Uterus (tissue), 4 donors: ENCODE measurements around the gene VWC2. TPM values are rescaled to one million over a fixed set of nuclear protein-coding genes. Genes with fewer than 3 reads are reported as not detected.

Source experiments
- DNase-seq, 2 donors: peaks; one replicate each; pipeline ENCODE4 v3.0.0-alpha.2; 2019 to 2020
- H3K27ac ChIP-seq, 2 donors: fragments of 200-600 bp; sonication (generic); 1 replicate in 1 of 2; 2 replicates in 1 of 2; pipeline ENCODE4 v1.5.1; 2016 to 2018
- H3K27me3 ChIP-seq, 2 donors: fragments of 200-600 bp; sonication (generic); one replicate each; pipeline ENCODE4 v1.5.1; 2018 to 2019; ENCODE audit warnings: control low read depth in 1 of 2
- H3K36me3 ChIP-seq, 2 donors: fragments of 200-600 bp; sonication (generic); one replicate each; pipeline ENCODE4 v1.5.1; 2019; ENCODE audit warnings: control low read depth in 1 of 2
- H3K4me1 ChIP-seq, 2 donors: fragments of 200-600 bp; sonication (generic); one replicate each; pipeline ENCODE4 v1.5.1; 2018 to 2019; ENCODE audit warnings: control low read depth in 1 of 2
- H3K4me3 ChIP-seq, 2 donors: fragments of 200-600 bp; sonication (generic); 1 replicate in 1 of 2; 2 replicates in 1 of 2; pipeline ENCODE4 v1.5.1; 2018 to 2019; ENCODE audit warnings: mild to moderate bottlenecking in 1 of 2
- H3K9me3 ChIP-seq, 2 donors: fragments of 200-600 bp; sonication (generic); one replicate each; pipeline ENCODE4 v1.5.1; 2019; ENCODE audit warnings: control low read depth in 1 of 2
- POLR2A ChIP-seq, 2 donors: fragments of 450-650 bp; IDR thresholded peaks; one replicate each; pipeline ENCODE4 v1.6.1; 2016; ENCODE audit warnings: antibody characterized with exemption in 2 of 2, mild to moderate bottlenecking in 1 of 2, moderate library complexity in 1 of 2
- intact Hi-C: fragments of 100-400 bp; cut with DNase I; formaldehyde crosslinking; loops from one replicate; pipeline ENCODE4 v1.15.1; 2023; ENCODE audit warnings: low total_unique reads
- total RNA-seq, 4 donors: library from RNA; depleted of rRNA in 3 of 4; stranded (reverse); fragments of >200 nt in 3 of 4; gene quantifications; one replicate each; pipeline versions ENCODE4 v1.1.0 to v1.2.4, GENCODE V29; 2014 to 2023
- TF ChIP-seq, protein P1 (sequence below), 4 experiments: fragments of 200-600 bp in 2 of 4; fragments of 450-650 bp in 2 of 4; sonication (generic) in 2 of 4; IDR thresholded peaks; one replicate each; pipeline ENCODE4 v1.5.1; 2016 to 2019; ENCODE audit warnings: antibody characterized with exemption in 4 of 4, mild to moderate bottlenecking in 2 of 4, moderate library complexity in 1 of 4
- donor health status: DM: yes; HTN: yes; CAD: no.

The VWC2 gene
- total RNA-seq, 4 donors from 2014 or later = under 0.01 to 1.9 (median 0.91) TPM; not detected in 1

DNA sequence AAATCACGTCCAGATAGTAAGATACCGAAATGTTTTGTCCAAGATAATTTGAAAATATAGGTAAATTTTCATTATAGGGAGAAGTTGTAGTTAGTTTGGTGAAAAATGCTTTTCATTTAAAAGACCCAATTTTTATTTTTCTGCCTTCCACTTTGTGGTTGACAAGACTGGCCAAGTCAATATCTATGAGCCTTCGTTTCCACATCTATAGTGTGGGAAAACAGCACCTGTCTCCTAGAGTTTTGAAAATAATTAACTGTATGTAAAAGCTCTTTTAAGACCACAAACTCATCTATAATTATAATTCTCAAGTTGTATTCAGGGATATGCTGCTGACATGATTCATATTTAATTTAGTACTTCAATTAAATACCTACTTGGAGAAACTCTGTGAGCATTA is 102.8 kb downstream of the VWC2 start:
- intact Hi-C loops = no loop called here
- Histone ChIP-seq H3K27ac (no peak overlapping the region), H3K4me3 (no peak overlapping the region), H3K9me3 (no peaks in the 10 kb centered on the region), H3K27me3 (no peaks in the 10 kb centered on the region), H3K36me3 (no peaks in the 10 kb centered on the region), H3K4me1 (no peaks in the 10 kb centered on the region)
- TF ChIP-seq, protein P1, sequence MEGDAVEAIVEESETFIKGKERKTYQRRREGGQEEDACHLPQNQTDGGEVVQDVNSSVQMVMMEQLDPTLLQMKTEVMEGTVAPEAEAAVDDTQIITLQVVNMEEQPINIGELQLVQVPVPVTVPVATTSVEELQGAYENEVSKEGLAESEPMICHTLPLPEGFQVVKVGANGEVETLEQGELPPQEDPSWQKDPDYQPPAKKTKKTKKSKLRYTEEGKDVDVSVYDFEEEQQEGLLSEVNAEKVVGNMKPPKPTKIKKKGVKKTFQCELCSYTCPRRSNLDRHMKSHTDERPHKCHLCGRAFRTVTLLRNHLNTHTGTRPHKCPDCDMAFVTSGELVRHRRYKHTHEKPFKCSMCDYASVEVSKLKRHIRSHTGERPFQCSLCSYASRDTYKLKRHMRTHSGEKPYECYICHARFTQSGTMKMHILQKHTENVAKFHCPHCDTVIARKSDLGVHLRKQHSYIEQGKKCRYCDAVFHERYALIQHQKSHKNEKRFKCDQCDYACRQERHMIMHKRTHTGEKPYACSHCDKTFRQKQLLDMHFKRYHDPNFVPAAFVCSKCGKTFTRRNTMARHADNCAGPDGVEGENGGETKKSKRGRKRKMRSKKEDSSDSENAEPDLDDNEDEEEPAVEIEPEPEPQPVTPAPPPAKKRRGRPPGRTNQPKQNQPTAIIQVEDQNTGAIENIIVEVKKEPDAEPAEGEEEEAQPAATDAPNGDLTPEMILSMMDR (IDR thresholded peaks at IDR 0.05) = no peak
- no peak for TF ChIP-seq POLR2A (IDR thresholded peaks at IDR 0.05)
- DNase-seq = no peak

DNA sequence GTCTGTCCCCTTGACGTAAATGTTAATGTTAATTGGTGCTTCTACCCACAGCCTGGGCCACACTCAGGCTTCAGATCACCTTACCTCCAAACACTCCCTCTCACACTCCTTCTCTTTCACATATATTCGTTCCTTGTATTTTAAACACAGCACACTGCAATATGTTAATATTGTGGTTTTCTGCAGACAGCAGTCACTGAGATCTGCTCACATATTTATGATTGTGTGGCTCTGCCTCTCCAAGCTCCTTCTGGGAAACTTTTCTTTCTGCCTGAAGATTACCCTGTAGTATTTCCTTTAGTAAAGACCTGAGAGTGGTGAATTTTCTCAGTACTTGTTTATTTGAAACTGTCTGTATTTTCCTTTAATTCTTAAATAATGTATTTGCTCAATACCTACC is 104.7 kb downstream of the VWC2 start:
- no peaks in the 10 kb centered on the region for H3K9me3 ChIP-seq
- no peaks in the 10 kb centered on the region for H3K27me3 ChIP-seq
- H3K27ac ChIP-seq = no peak overlapping the region
- no peaks in the 10 kb centered on the region for H3K36me3 ChIP-seq
- no peak for TF ChIP-seq POLR2A (IDR thresholded peaks at IDR 0.05)
- TF ChIP-seq, protein P1 (IDR thresholded peaks at IDR 0.05) = no peak
- no peak for DNase-seq
- H3K4me1 ChIP-seq = no peaks in the 10 kb centered on the region
- no peak overlapping the region for H3K4me3 ChIP-seq
- intact Hi-C loops = no loop called here

DNA sequence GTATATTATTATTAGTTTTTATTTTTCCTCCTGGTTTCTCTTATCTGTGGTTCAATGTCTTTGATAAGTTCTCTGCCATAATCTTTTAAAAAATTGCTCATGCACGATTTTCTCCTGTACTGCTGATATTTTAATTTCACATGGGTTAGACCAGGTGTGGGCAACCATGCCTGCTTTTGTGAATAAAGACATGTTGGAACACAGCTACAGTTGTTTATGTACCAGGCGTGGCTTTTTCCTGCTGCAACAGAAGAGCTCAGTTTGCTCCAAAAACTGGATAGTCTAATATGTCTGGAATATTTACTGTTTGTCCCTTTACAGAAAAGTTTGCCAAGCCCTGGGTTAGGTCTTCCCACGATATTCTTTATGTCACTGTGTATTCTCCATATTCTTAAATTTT is 105.2 kb downstream of the VWC2 start:
- no peaks in the 10 kb centered on the region for H3K9me3 ChIP-seq
- no peak for DNase-seq
- no peak overlapping the region for H3K27ac ChIP-seq
- TF ChIP-seq POLR2A (IDR thresholded peaks at IDR 0.05) = no peak
- TF ChIP-seq, protein P1 (IDR thresholded peaks at IDR 0.05) = no peak
- H3K4me3 ChIP-seq = no peak overlapping the region
- no peaks in the 10 kb centered on the region for H3K4me1 ChIP-seq
- H3K36me3 ChIP-seq = no peaks in the 10 kb centered on the region
- no peaks in the 10 kb centered on the region for H3K27me3 ChIP-seq
- intact Hi-C loops = no loop called here

DNA sequence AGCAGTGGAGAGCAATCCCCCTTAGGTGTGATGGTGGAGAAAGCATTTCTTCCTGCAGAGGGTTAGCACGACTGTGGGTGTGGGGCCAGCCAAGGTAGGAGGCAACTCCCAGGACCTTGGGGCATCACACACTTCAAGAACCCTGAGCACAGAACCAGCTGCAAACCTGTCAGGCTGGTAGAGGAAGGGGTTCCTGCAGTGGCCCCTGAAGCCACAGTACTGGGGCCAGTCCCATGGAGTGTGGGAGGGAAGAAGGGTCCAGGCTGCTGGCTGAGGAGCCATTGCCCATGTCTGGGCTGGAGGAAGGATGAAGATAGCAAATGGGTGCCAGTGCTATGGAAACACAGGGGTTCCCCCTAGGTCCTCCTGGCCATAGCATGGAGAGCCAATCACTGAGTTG is 110.5 kb downstream of the VWC2 start:
- H3K36me3 ChIP-seq = no peaks in the 10 kb centered on the region
- DNase-seq = no peak
- H3K4me1 ChIP-seq = no peaks in the 10 kb centered on the region
- intact Hi-C loops = no loop called here
- TF ChIP-seq, protein P1 (IDR thresholded peaks at IDR 0.05) = no peak
- TF ChIP-seq POLR2A (IDR thresholded peaks at IDR 0.05) = no peak
- no peaks in the 10 kb centered on the region for H3K9me3 ChIP-seq
- H3K27me3 ChIP-seq = no peaks in the 10 kb centered on the region
- H3K27ac ChIP-seq = no peak overlapping the region
- no peak overlapping the region for H3K4me3 ChIP-seq

DNA sequence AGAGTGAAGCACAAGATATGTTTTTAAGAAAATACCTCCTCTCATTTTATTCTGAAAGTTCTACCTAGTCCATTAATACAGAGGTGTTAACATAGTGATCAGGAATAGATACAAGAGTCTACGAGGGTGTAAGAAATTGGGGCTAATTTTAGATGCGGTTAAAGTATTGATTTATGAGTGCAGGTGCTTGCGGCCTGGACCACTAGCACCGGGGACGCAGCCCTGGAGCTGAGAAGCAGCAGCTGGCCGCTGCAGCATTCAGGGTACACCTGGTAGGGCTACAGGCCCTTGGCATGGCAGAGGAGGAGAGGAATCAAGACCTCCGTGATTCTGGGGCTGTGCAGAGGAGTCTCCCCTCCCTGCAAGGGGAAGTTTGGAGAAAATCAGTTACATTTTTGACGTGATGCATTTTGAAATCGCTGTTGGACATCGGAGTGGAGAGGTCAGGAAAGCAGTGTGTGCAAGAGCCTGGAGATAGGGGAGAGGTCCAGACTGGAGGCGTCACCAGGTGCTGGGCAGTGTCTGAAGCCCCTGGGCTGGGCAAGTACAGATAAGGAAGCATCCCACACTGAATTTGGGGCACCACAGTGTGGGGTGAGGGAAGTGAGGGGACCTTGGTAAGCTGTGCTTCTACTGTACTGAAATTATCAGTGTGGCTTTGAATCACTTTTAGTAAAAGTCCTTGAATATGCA is 112.3 kb downstream of the VWC2 start:
- no peak for DNase-seq
- H3K4me3 ChIP-seq = no peak overlapping the region
- no peaks in the 10 kb centered on the region for H3K36me3 ChIP-seq
- no peak overlapping the region for H3K27ac ChIP-seq
- no peaks in the 10 kb centered on the region for H3K27me3 ChIP-seq
- intact Hi-C loops = no loop called here
- TF ChIP-seq, protein P1 (IDR thresholded peaks at IDR 0.05) = no peak
- TF ChIP-seq POLR2A (IDR thresholded peaks at IDR 0.05) = no peak
- no peaks in the 10 kb centered on the region for H3K4me1 ChIP-seq
- H3K9me3 ChIP-seq = no peaks in the 10 kb centered on the region
